Stimulated activated CD4-positive, alpha-beta T cell treated with anti-CD3 and anti-CD28 coated beads, Interleukin-1b, Interleukin-23, amount 100 ng/mL, for 4 hours (primary cell): Measurements from ENCODE around the gene HPS6.
A peak's percentile ranks its signal among the peaks of the same experiment; 100 is the strongest.

ENCODE experiments used
- DNase-seq, 2 donors: peaks; one replicate each; pipeline ENCODE4 v3.0.0-alpha.2; 2020; ENCODE audit warnings: low read depth in 2 of 2

Gene HPS6

DNA sequence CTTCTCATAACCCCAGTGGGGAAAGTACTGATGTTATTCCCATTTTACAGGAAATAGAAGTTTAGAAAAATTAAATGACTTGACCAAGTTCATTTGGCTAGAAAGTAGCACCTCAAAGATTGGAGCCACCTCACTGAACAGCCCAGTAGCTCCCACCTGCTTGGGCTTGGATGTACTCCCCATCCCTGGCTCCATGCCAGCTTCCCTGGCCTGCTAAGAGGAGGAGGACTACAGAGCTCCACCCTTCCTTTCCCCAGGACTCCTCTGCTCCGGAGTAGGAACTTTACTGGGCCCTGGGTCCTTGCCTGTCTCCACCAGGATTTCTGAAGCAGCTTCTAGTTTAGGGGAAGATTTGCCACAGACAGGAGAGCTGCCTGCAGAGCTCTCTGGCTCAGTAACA is 3.1 kb downstream of the HPS6 start:
- DNase-seq: no peak

GRCh38 chr10:102069071-102069470 is 3.9 kb downstream of the HPS6 start:
- DNase-seq: no peak

- peak; percentile 69 to 82 for DNase-seq
Measured at GRCh38 chr10:102072673-102073527, 7.8 kb downstream of the HPS6 start.

DNA sequence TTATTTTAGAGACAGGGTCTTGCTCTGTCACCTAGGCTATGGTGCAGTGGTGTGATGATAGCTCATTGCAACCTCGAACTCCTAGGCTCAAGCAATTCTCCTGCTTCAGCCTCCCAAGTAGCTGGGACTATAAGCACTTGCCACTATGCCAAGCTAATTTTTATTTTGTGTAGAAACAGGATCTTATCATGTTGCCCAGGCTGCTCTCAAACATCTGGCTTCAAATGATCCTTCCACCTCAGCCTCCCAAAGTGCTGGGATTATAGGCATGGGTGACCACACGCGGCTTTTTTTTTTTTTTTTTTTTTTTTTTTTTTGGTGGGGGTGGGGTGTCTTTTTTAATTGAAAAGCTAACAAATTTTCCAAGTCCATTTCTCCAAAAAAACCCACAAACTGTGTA is 18.4 kb downstream of the HPS6 start:
- DNase-seq: no peak

DNA sequence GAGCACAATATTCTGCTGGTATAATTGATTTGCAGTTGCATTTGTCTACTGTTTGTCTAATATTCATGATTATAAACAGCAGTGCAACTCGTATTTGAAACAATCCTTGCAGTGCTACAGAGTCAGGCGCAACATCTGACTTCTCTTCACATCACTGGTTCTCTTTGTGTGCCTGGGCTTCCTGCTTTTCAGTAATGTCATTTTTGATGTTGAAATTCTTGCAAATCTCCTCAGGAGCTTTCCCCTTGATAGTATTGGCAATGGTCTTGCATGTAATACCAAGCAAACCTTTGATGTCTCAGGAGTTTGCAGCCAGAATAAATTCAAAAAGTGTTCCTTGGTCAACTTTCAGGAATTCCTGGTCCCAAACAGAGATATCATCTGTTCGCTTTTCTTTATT is 20.2 kb downstream of the HPS6 start:
- DNase-seq: no peak

- DNase-seq: no peak
Measured at GRCh38 chr10:102086196-102086595, 21.0 kb downstream of the HPS6 start.

GRCh38 chr10:102090772-102091171 is 25.6 kb downstream of the HPS6 start:
- no peak for DNase-seq

DNA sequence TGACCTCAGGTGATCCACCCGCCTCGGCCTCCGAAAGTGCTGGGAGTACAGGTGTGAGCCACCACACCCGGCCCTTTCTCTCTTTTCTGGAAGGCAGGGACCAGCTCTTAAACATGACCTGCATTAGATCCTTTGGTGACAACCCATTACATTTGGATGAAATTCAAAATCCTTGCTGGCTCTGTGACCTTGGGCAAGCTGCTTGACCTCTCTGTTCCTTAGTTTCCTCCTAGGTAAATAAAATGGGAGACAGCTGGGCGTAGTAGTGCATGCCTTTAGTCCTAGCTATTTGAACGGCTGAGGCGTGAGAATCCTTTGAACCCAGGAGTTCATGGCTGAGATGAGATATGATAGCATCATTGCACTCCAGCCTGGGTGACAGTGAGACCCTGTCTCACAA is 31.3 kb downstream of the HPS6 start:
- DNase-seq: no peak

- DNase-seq: no peak
Measured at GRCh38 chr10:102101152-102101551, 36.0 kb downstream of the HPS6 start.

DNA sequence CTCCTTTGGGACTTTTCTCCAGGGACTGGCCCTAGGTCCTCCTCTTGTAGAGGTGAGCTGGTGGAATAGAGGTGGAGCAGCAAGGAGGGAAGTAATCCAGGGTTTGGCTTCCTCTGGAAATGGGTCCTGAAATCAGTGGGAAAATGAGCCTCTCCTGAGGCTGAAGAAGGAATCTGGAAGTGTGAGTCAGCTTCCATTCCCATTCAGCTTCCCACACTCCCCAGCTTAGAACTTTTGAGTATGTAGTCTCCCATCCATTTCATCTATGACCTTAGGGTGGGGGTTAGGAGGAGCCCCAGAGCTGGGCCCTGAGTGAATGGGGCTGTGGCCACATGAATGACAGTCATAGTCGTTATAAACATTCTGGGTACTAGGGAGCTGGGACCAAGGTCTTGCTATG is 37.3 kb downstream of the HPS6 start:
- DNase-seq: no peak

DNA sequence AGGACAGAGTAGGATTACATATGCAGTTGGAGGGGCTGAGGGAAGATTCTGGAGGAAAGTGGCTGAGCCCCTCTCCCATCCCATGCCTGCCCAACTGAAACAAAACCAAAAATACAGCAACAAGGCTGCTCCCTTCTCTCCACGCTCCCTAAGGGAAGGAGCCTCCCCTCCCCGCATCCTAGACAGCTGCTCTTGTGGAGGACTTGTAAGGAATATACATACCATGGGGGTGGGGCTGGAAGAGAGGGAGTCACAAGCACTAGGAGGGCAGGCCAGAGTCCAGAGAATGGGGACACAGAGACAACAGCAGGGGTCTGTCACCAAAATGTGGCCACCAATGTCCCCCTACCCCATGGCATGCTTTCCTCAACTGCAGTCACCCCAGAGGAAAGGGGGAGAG is 41.8 kb downstream of the HPS6 start:
- no peak for DNase-seq

GRCh38 chr10:102109166-102110116 is 44.3 kb downstream of the HPS6 start:
- no peak for DNase-seq

GRCh38 chr10:102111276-102111675 is 46.1 kb downstream of the HPS6 start:
- DNase-seq: no peak

DNA sequence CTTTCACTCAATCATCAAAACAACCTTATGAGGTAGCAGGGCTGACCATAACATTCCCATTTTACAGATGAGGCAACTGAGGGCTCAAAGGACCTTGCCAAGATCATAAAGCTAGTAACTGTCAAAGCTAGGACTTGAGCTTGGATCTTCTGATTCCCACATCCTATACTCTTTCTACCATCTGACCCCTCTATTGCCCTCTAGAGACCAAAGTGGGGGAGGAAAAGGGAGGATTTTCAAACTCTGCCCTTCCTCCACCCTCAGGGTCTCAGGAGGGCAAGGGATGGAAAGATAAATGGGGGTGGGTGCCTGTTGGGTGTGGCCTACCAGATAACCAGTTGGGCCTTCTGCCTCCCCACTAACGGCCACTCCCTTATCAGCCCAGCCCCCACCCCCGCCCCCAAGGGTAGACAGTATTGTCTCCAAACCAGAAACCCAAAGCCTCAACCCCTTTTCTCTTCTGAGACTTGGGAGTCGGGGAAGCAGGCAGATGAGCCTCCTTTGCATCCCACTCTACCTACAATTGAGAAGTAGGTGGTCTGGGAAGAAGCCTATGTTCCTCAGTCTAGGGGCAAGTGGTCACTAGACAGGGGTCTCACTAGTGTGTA is 47.2 kb downstream of the HPS6 start:
- DNase-seq: no peak

DNA sequence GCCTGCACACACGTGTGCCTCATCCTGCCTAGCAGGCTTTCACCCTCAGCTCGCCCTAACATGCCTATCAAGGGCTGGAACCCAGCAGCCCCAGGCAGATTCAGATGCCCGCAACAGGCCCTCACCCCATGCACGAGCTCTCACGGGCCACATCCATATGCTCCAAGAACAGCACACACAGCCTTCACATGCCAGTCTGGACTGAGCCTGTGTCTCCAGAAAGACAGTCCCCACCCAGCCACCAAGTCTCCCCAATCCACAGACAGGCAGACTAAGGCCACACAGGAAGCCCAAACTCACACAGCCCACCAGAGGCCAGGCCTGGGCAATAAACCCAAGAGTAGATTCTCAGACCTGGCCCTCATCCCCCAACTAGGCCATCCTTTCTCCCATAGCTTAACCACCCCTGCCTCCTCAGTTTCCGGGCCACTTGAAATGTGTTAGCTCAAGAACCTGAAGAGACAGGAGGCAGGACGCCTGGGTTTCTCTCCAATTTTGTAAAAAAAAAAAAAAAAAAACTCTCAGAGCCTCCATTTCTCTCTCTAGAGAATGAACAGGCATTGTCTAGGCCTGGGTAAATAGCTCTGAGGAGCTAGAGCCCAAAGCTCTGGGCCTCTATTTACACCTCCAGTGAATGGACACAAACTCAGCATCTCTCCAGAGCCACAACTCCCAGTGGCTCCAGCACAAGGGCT is 48.3 kb downstream of the HPS6 start:
- DNase-seq: no peak

- no peak for DNase-seq
Measured at GRCh38 chr10:102113956-102114857, 49.1 kb downstream of the HPS6 start.

DNA sequence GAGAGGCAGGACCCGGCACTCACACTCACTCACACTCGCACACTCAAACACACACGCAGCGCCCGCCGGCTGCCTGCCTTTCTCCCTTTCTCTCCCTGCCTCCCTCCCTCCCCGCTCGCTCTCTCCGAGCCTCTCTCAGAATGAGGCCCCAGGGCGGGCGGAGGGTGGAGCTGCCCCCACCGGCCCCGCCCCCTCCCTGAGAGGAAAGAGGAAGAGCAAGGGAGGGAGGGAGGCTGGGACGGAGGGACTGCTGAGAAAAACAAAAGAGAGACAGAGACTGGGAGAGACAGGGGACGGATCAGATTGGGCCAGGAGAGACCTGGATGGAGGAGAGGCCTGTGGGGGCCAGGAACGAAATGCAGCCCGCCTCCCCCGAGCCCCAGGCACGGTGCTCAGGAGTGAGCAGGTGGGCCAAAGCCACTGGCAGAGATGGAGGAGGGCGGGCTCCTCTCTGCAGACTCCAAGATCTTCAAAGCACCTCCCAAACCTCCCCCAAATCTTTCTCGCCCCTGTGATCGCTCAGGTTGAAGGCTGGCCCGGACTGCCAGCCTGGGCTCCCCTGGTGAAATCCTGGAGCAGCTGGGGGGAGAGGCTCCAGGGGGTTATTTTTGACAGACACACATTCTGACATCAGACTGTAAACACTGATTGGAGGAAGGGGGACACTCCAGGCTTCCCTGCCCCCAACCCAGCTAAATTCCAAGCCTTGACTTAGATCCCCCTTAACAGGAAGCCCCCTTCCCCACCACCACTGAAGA is 49.9 kb downstream of the HPS6 start:
- peak; percentile 75 to 88 for DNase-seq

GRCh38 chr10:102115775-102116174 is 50.6 kb downstream of the HPS6 start:
- no peak for DNase-seq

DNA sequence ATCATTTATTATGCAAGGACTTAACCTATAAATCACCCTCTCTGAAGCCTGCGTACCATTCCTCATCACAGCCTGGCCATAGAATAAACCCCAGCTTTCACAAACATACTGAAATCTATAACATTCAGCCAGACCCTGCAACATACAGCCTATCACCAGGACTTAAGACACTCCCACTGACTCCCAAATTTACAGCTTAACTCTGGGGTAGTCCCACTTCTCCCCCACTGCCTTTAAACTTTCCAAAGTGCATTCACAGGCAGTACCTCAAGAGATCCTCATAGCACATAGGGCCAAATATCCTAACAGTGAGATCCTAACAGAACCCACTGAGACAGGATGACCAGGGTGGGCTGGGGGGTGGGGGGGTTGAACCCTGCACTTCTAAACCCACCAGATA is 51.5 kb downstream of the HPS6 start:
- no peak for DNase-seq
